Stimulated activated CD4-positive, alpha-beta T cell treated with anti-CD3 and anti-CD28 coated beads, Interleukin-2, amount 100 ng/mL, for 4 hours (primary cell): Measurements from ENCODE around the gene ENTPD1.
"Not testable (repeated sequence)": the region's sequence is repeated elsewhere in the genome, so short reads cannot be mapped to it uniquely, and the experiment has no call there.

Experiments used
- DNase-seq: peaks from one replicate; pipeline ENCODE4 v3.0.0-alpha.2; 2020; ENCODE audit warnings: low read depth

ENTPD1 gene

DNA sequence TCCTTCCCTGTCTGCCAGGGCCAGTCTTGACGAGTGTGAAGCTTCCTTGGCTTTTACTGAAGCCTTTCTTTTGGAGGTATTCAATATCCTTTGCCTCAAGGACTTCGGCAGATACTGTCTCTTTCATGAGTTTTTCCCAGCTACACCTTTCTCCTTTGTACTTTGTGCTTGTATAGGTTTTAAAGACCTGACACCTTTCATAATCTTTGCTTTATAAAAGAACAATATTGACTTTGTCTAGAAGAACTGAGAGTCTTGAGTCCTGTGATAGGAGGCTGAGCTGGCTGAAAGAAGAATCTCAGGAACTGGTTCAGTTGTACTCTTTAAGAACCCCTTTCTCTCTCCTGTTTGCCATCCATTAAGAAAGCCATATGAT, 110.5 kb downstream of the ENTPD1 start:
- no peak for DNase-seq

DNA sequence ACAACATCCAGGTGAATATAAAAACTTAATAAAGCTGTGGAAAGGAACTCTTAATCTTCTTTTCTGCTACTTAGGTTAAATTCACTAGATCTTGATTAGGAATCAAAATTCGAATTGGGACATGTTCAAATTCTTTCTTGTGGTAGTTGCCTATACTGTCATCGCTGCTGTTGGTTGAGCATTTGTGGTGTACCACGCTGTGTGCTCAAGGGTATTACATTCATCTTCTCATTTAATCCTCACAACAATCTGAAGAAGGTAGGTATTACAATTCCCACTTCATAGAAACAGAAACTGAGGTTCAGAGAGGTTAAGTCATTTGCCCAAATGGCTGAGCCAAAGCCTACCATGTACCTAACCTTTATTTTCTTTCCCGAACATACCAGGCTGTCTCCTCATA, 111.9 kb downstream of the ENTPD1 start:
- no peak for DNase-seq

DNA sequence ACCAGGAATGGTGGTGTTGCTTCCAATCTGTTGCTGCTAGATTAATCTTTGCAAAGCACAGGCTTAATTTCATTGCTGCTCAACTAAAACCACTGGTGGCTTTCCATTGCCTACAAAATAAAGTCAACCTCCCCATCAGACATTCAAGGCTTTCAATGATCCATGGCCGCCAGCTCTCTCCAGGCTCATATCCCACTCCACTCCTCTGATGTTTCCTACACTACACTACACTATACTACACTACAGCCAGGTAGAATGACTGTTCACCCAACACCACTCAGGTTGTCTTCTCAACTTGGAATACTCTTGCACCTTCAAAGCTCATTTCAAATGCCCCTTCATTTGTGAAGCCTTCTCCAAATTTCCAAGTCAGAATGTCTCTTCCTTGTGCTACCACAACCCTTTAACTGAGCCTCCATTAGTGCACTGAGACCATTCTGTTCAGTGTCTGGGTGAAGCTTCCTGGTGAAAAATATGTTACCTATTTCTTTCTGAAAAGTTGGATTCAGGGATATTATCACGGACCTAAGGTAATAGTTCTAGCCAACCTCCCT, 116.3 kb downstream of the ENTPD1 start:
- DNase-seq, result no peak

DNA sequence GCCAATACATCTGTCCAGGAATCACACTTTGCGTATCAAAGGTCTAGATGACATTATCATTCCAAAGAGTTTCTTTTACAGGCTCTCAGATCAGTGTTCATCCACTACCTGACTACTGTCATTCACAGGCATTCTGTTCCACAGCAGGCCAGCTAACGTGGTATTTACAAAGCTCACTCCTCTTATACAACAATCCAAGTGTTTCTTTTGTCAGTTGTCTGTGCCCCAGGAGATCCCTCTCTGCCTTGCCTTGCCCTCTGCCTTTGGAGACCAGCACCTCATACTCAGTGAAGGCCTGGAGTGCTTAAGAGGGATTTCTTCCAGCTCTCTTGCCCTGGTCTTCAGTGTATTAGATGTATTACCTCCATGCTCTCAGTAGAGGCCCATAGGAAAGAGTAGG, 117.2 kb downstream of the ENTPD1 start:
- no peak for DNase-seq

DNA sequence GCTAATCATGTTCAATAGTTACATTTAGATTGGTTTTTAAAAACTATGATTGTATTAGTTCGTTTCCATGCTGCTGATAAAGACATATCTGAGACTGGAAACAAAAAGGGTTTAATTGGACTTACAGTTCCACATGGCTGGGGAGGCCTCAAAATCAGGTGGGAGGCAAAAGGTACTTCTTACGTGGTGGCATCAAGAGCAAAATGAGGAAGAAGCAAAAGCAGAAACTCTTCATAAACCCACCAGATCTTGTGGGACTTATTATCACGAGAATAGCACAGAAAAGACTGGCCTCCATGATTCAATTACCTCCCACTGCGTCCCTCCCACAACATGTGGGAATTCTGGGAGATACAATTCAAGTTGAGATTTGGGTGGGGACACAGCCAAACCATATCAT, 117.7 kb downstream of the ENTPD1 start:
- DNase-seq, result no peak

DNA sequence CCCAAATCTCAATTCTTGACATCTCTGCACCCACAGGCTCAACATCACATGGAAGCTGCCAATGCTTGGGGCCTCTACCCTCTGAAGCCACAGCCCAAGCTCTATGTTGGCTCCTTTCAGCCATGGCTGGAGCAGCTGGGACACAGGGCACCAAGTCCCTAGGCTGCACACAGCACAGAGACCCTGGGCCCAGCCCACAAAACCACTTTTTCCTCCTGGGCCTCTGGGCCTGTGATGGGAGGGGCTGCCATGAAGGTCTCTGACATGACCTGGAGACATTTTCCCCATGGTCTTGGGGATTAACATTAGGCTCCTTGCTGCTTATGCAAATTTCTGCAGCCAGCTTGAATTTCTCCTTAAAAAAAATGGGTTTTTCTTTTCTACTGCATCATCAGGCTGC, 118.8 kb downstream of the ENTPD1 start:
- DNase-seq, result not testable (repeated sequence)

DNA sequence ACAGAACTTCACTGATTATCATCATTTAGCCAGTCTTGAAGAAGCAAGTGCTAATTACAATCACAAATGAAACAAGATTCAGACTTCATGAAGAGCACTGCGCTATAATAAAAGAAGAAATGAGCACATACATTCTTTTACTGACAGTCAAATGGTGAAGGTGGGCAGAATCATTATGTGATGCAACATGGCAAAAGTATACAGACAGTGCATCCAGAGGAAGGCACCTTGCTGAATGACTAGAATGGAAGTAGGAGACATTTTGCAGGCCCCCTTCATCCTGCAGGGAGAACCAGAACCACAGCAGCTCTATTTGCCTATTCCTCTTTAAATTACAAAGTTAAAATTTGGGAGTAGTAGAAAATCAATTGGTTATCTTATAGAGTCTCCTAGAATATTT, 120.8 kb downstream of the ENTPD1 start:
- no peak for DNase-seq

DNA sequence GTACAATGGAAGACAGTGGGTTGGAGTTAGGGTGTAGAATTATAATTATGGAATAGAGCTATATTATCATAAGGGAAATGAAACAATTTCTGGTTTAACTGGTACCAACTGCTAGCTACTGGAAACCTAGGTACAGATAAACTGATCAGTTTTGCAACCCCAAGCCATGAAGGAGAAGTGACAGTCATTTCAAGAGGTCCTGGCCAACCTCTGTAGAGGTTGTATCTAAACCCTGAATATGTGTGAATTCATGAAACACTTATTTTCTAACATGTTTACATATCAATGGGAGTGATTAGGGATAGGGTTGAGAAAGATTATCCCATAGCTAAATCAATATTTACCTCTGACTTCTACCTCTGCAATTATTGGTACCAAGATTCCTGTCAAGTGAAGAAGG, 121.9 kb downstream of the ENTPD1 start:
- no peak for DNase-seq

DNA sequence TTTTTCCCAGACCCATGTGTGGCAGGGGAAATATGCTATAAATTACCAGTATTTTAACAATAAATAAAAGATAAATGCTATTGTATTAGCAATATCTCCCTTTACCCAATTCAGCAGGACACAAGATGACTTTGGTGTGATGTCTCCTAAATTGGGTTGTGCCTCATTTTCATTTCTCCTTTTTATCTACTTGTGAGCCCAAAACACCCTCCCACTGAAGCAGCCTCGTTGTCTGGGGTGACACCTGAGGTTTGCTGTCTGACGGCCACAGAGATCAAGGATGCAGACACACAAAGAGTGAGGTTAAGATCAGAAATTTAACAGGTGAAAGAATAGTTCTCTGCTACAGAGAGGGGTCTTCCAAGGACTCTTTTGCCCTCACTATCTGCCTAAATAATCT, 124.7 kb downstream of the ENTPD1 start:
- DNase-seq, result no peak

DNA sequence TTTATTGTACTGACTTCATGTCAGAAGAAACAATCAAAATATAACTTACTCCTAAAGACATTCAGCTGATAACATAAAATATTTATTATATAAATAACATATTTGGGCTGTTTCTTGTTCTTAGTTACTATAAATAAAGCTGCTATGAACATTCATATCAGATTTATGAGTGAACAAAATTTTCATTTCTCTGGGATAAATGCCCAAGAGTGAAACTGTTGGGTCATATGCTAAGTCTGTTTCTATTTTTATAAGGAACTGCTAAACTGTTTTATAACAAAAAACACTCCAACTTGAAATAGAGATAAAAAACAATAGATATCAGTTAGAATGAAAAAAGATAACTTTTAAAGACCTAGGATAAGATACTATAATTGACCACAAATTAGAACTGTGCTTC, 125.4 kb downstream of the ENTPD1 start:
- DNase-seq, result no peak

DNA sequence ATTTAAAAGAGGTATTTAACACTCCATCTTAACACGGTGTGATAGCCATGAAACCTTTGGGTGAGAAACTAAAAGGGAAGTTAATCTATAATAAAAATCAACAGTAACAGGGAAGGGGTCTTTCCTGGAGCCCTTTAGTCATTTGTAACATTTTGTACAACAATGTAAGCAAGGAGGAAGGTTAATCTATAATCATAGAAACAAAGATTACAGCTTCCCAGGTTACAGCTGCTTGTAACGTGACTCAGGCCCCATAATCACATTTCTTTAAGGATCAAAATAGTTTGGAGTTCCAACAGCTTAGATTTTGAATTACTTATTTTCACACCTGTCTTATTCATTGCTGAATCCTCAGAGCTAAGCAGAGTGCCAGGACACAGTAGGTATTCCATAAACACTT, 133.9 kb downstream of the ENTPD1 start:
- no peak for DNase-seq

DNA sequence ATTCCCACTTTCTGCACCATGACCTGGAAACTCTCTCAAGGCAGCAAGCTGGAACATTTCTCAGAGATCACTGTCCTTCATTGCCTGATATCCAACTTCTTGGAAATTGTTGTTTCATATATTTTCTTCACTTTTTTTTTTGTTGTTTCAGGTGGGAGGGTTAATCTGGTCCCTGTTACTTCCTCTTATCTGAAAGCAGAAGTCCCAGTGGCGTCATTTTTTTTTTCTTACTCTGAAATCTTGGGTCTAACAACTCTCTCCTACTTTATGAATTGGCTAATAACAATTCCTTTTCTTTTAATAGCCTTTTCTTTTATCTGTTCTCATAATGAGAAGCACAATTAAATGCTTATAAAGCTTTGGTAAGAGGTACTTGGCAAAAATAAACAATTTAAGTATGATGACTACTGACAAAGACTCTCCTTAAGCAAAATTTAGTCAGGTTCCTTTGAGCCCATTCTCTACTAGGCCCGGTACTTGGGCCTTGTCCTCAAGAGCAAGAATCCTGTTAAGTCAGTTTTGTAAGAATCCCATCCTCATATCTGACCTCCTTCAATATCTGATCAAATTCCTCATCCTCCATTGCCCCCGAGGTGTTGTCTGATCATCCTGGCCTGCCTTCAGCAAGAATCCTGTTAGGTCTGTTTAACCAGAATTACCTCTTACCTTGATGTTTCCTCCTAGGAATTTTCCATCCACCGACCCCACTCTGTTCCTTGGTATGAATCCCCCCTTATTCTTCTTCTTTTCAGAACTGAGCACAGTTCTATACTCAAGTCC, 140.3 kb downstream of the ENTPD1 start:
- DNase-seq, result no peak

DNA sequence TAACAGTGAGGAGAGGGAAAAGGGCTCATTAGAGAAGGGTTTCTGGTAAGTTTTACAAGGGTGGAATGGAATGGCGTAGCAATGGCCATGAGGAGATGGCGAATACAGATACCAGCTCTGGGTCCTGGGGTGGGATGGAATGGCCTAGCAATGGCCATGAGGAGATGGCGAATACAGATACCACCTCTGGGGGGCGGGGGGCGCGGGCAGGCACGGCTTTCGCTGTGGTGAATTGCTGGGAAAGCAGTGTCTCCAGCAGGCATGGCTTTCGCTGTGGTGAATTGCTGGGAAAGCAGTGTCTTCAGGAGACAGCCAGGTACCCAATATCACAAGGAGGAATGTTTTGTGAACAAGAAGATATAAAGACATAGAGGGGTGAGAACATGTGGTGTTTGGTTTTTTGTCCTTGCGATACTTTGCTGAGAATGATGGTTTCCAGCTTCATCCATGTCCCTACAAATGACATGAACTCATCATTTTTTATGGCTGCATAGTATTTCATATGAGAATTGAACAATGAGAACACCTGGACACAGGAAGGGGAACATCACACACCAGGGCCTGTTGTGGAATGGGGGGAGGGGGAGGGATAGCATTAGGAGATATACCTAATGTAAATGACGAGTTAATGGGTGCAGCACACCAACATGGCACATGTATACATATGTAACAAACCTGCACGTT, 150.1 kb downstream of the ENTPD1 start:
- not testable (repeated sequence) for DNase-seq

DNA sequence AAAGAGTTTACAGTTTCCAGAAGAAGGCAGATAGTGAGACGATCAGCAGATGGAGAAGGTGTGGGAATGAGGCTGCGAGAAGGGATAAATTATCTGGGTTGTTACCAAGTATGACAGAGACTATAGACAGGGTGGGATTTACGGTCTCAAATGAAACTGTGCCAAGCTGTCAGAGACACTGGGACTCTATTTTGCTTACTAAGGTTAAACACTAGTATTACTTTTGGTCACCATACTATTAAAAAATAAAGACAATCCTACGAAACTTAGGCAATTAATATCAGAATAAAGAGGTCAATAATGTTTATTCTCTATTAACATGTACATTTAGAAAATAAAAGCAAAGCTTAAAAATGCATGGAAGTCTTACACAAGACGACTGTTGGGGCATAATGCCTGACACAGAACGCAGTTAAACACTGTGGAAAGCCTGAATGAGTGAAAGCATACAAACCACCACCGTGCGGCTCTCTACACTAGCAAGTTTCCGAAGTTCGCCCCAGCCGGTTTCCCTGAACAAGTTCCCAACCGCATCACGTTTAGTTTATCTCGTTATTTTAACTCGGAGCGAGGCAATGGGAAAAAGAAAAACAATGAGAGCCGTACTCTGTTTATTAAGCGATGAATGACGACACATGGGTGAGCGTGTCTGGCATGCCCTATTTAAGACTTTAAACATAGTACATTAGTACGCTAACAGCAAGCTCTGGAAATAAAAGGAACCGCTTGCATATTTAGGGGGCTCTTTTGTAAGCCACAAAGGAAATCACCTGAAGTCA, 150.9 kb downstream of the ENTPD1 start:
- DNase-seq, result peak; percentile 3

DNA sequence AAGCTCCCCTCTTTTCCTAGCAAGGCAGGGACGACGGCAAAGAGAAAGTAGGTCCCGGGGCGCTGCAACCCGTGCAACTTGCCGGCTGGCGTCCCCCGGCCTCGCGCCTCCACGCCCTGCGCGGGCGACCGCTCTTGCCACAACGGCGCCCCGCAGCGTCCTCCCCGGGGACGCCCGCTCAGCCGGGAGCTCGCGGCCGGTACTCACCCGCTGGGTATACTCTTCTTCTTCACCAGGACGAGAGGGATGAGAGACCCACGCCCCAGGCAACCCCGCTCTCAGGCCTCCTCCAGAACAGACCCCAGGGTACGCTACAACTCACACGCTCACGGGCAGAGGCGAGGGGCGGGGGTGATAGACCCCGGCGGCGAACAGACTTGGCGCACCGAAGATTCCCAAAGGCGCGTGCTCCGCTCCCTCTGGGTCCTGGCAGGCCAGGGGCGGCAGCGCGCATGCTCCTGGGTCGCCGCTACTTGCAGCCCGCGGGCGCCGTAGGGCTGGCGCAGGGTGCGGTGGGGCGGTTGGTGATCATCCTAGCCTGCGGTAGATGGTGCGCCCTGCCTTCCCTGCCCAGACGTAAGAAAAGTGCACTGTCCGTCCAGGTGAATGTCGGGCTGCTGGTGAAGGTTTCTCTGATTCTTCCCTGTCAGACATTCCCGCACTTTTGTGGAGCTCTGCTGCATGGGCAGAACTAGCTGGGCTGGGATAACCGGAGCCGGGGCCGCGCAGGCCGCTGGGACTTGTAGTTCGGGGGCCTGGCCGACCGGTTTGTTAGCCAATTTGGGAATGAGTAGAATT, 151.7 kb downstream of the ENTPD1 start, which contains the start of gene CC2D2B:
CC2D2B (plus strand) TSS at position 520 of the 798 bp plus-strand sequence. CDS start 3,349 bp downstream, outside the sequence.
- peak; percentile 45 for DNase-seq

DNA sequence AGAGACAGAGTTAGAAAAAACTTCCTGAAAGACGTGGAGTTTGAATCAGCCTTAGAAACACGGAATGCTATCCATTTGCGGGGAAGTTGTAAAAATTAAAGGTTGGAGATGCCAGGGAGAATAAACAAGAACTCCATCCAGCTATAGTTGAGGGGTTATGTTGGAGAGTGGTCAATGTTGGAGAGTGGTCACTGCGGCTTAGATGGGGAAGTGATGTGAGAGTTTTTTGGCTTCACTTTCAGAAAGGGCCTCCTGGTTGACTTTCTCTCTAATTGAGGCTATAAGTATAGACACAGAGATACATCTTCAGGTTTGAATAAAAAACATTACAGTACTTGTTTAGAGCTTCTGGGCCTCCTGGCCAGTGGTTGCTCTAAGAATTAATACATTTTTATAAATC, 152.5 kb downstream of the ENTPD1 start:
- DNase-seq, result no peak

DNA sequence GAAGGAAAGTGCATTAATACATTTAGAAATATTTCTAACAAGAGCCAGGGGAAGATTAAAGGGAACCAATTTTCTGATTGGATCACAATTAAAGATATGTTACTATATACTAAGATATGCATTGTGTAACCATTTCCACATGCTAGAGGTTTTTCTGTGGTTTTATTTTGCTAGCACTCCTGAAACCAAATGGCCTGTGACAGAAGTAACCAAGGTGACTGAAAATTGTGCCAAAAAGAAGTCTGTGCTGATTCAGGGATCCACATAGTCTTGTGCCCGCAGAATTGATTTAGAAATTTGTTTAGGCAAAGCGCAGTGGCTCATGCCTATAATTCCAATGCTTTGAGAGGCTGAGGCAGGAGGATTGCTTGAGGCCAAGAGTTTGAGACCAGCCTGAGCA, 153.6 kb downstream of the ENTPD1 start:
- no peak for DNase-seq

DNA sequence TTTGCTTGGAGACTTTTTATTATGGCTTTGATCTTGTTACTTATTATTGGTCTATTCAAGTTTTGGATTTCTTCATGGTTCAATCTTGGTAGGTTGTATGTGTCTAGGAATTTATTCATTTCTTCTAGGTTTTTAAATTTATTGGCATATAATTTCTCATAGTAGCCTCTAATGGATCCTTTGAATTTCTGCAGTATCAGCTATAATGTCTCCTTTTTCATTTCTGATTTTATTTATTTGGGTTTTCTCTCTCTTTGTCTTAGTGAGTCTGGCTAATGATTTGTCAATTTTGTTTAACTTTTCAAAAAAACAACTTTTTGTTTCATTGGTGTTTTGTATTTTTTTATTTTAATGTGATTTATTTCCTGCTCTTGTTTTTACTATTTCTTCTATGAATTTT, 160.1 kb downstream of the ENTPD1 start:
- DNase-seq, result not testable (repeated sequence)
